Measurements from ENCODE around the gene MYO3B.

Gene MYO3B

GRCh38 chr2:170254293-170254732, 76.4 kb downstream of the MYO3B start:
- TF ChIP-seq TAF1 (IDR thresholded peaks at IDR 0.05; ENCODE audit: low read depth) (no peak), TEAD4 (IDR thresholded peaks at IDR 0.05) (no peak), CEBPB (IDR thresholded peaks at IDR 0.05) (no peak), EP300 (IDR thresholded peaks at IDR 0.05; ENCODE audit: borderline replicate concordance) (no peak), YY1 (IDR thresholded peaks at IDR 0.05; ENCODE audit: low read depth) (no peak), NFIC (IDR thresholded peaks at IDR 0.05) (no peak), RAD21 (IDR thresholded peaks at IDR 0.05; ENCODE audit: low read depth) (no peak), ZBTB7A (IDR thresholded peaks at IDR 0.05; ENCODE audit: low read depth) (no peak), FOXM1 (IDR thresholded peaks at IDR 0.05; ENCODE audit: borderline replicate concordance, low read depth) (no peak), EGR1 (IDR thresholded peaks at IDR 0.05) (no peak), REST (IDR thresholded peaks at IDR 0.05; ENCODE audit: low read depth) (no peak), CREB1 (IDR thresholded peaks at IDR 0.05; ENCODE audit: low read depth) (no peak), TCF12 (IDR thresholded peaks at IDR 0.05; ENCODE audit: low read depth) (no peak)
- TF ChIP-seq, protein P1, sequence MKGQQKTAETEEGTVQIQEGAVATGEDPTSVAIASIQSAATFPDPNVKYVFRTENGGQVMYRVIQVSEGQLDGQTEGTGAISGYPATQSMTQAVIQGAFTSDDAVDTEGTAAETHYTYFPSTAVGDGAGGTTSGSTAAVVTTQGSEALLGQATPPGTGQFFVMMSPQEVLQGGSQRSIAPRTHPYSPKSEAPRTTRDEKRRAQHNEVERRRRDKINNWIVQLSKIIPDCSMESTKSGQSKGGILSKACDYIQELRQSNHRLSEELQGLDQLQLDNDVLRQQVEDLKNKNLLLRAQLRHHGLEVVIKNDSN (IDR thresholded peaks at IDR 0.05), result no peak
- TF ChIP-seq, protein P2, sequence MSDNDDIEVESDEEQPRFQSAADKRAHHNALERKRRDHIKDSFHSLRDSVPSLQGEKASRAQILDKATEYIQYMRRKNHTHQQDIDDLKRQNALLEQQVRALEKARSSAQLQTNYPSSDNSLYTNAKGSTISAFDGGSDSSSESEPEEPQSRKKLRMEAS (IDR thresholded peaks at IDR 0.05), result no peak

GRCh38 chr2:170255137-170255536, 77.2 kb downstream of the MYO3B start:
- TF ChIP-seq RAD21 (IDR thresholded peaks at IDR 0.05; ENCODE audit: low read depth) (no peak), EP300 (IDR thresholded peaks at IDR 0.05; ENCODE audit: borderline replicate concordance) (no peak), TEAD4 (IDR thresholded peaks at IDR 0.05) (no peak), ZBTB7A (IDR thresholded peaks at IDR 0.05; ENCODE audit: low read depth) (no peak), FOXM1 (IDR thresholded peaks at IDR 0.05; ENCODE audit: borderline replicate concordance, low read depth) (no peak), CREB1 (IDR thresholded peaks at IDR 0.05; ENCODE audit: low read depth) (no peak), NFIC (IDR thresholded peaks at IDR 0.05) (no peak), YY1 (IDR thresholded peaks at IDR 0.05; ENCODE audit: low read depth) (no peak), CEBPB (IDR thresholded peaks at IDR 0.05) (no peak), TAF1 (IDR thresholded peaks at IDR 0.05; ENCODE audit: low read depth) (no peak), REST (IDR thresholded peaks at IDR 0.05; ENCODE audit: low read depth) (no peak), EGR1 (IDR thresholded peaks at IDR 0.05) (no peak), TCF12 (IDR thresholded peaks at IDR 0.05; ENCODE audit: low read depth) (no peak)
- TF ChIP-seq, protein P2 (IDR thresholded peaks at IDR 0.05), result no peak
- TF ChIP-seq, protein P1 (IDR thresholded peaks at IDR 0.05), result no peak

DNA sequence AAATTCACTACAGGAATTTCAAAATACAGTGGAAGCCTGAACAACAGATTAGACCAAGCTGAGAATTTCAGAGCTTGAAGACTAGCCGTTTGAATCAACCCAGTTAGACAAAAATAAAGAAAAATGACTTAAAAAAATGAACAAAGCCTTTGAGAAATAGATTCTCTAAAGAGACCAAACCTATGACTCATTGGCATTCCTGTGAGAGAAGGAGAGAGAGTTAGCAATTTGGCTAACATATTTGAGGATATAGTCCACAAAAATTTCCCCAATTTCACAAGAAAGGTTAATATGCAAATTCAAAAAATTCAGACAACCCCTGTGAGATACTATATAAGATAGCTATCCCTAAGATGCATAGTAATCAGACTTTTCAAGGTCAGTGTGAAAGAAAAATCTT, 78.0 kb downstream of the MYO3B start:
- TF ChIP-seq REST (IDR thresholded peaks at IDR 0.05; ENCODE audit: low read depth), result no peak
- no peak for TF ChIP-seq TEAD4 (IDR thresholded peaks at IDR 0.05)
- no peak for TF ChIP-seq TAF1 (IDR thresholded peaks at IDR 0.05; ENCODE audit: low read depth)
- TF ChIP-seq, protein P1 (IDR thresholded peaks at IDR 0.05), result no peak
- TF ChIP-seq NFIC (IDR thresholded peaks at IDR 0.05), result no peak
- TF ChIP-seq CREB1 (IDR thresholded peaks at IDR 0.05; ENCODE audit: low read depth), result no peak
- TF ChIP-seq, protein P2 (IDR thresholded peaks at IDR 0.05), result no peak
- TF ChIP-seq EP300 (IDR thresholded peaks at IDR 0.05; ENCODE audit: borderline replicate concordance), result no peak
- TF ChIP-seq YY1 (IDR thresholded peaks at IDR 0.05; ENCODE audit: low read depth), result no peak
- no peak for TF ChIP-seq CEBPB (IDR thresholded peaks at IDR 0.05)
- no peak for TF ChIP-seq ZBTB7A (IDR thresholded peaks at IDR 0.05; ENCODE audit: low read depth)
- TF ChIP-seq EGR1 (IDR thresholded peaks at IDR 0.05), result no peak

GRCh38 chr2:170258382-170258781, 80.4 kb downstream of the MYO3B start:
- no peak for TF ChIP-seq TCF12 (IDR thresholded peaks at IDR 0.05; ENCODE audit: low read depth)
- TF ChIP-seq, protein P1 (IDR thresholded peaks at IDR 0.05), result no peak
- no peak for TF ChIP-seq EGR1 (IDR thresholded peaks at IDR 0.05)
- no peak for TF ChIP-seq EP300 (IDR thresholded peaks at IDR 0.05; ENCODE audit: borderline replicate concordance)
- no peak for TF ChIP-seq ZBTB7A (IDR thresholded peaks at IDR 0.05; ENCODE audit: low read depth)
- TF ChIP-seq, protein P2 (IDR thresholded peaks at IDR 0.05), result no peak
- TF ChIP-seq FOXM1 (IDR thresholded peaks at IDR 0.05; ENCODE audit: borderline replicate concordance, low read depth), result no peak
